ENCODE measurements around the gene AGPAT4. TPM values are rescaled to one million over a fixed set of nuclear protein-coding genes. Genes with fewer than 3 reads are reported as not detected.

Gene AGPAT4, protein sequence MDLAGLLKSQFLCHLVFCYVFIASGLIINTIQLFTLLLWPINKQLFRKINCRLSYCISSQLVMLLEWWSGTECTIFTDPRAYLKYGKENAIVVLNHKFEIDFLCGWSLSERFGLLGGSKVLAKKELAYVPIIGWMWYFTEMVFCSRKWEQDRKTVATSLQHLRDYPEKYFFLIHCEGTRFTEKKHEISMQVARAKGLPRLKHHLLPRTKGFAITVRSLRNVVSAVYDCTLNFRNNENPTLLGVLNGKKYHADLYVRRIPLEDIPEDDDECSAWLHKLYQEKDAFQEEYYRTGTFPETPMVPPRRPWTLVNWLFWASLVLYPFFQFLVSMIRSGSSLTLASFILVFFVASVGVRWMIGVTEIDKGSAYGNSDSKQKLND
- total RNA-seq: 11.5 and 12.9 TPM in 2 replicates

DNA sequence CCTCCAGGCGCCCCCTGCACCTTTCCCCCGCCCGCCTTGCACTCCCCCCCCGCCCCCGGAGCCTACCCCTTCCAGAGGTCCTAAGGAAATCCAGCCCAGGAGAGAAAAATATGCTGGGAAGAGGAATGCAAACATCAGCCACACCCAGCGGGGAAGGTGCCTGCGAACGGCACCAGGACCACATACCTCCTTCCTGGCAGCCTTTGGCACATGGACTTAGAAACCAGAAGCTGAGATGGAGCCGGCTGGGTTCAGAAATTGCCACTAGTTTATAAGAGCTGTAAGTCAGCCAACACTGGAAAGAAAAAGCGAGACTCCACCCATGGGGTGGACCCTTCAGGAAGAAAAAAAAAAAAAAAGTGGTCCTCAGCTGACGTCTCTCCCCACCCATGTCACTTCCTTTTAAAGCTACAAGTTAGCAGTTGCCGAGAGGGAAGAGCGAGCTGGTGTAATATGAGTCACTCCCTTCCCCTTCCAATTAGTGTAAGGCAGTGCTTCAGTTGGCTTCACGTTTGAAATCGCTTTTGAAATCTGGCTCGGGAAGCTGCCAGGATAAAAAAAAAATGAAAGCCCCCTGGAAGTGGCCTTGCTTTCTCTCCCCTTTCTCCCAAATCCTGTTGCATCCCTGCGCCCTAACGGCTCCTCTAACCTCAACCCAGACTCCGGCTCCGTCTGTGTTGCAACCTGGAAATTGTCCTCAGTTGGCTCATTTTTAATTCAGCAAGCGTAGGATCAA lies at the start of gene AGPAT4:
AGPAT4 (minus strand) TSS at position 310 of the 736 bp plus-strand sequence. CDS start 41,848 bp downstream, outside the sequence.

